ENCODE data around the gene BTRC.

The BTRC gene

DNA sequence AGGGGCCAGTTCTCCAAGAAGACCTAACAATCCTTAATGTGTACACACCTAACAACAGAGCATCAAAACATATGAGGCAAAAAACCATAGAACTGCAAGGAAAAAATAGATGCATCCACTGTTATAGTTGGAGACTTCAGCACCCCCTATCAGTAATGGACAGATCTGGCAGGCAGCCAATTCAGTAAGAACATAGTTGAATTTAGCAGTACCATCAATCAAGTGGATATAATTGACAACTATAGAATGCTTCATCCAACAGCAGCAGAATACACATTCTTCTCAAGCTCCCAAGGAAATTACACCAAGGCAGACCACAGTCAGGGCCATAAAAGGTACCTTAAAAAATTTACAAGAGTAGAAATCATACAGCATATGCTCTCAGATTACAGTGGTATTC lies 191.9 kb downstream of the BTRC start:
- no peak for DNase-seq

DNA sequence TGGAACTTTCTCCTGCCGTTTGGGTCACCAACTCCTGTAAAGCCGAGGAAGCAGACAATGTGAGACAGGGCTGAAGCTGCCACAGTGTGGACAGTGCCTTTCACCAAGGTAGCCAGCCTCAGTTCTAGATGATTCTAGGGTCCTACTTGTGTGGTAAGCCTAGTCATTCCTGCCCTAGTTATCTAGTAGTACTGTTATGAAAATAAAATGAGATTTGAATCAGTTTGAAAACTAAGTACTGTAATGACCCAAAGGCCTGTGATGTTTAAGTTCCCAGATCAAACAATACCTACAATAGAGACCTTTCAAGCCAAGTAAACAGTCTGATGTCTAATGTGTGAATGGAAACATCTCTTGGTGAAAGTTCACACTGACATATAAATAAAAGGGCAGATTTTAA lies 197.0 kb downstream of the BTRC start:
- no peak for DNase-seq

DNA sequence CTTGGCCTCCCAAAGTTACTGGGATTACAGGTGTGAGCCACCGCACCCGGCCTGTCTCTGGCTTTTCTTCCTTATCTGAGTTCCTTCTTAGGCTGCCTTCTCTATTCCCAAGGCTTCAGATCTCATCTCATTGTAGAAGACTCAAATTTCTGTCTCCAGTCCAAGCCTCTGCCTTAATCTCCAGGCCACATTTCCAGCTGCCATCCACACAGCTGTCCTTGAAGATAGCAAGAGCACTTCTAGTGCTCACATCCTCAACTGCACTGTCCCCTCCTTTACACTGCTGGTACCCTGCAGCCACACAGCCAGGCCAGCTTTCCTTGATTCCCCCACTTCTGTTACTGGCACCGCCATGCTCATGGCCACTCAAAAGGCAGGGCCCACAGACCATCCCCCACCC lies 198.5 kb downstream of the BTRC start:
- no peak for DNase-seq

DNA sequence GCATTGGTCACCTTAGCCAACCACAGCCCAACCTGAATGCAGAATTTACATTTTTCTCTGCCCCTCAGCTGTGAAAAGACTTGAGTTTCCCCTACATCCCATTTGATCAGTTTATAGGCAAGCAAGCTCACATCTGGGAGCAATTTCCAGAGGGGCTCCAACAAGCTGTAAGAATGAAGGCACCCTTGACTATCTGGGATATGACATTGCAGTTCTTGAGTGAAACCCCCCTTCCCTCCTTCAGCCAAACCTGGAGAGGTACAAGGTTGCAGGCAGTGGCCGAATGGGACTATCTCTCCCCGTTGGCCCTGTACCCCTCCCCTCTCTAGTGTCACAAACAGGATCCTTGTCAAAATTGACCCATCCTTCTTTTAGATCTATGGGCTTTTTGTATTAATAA lies 203.6 kb downstream of the BTRC start:
- no peak for DNase-seq

DNA sequence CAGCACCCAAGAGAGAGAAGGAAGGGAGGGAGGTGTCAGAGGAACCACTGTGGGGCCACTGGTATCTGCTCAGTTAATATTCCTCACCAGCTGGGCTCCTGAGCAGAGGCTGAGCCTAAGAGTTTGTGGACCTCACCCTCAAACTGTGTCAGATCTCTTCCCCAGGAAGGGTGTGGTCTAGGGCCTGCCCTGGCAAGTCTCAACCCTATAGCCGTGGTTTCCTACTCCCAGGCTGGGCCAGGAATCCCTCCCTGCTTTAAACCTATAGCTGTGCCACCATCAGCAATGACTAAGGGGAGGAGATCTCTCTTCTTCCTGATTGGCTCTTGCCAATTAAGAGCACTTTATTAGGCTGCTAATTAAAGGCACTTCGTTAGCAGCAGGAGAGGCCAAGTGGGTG lies 204.2 kb downstream of the BTRC start:
- DNase-seq = no peak

DNA sequence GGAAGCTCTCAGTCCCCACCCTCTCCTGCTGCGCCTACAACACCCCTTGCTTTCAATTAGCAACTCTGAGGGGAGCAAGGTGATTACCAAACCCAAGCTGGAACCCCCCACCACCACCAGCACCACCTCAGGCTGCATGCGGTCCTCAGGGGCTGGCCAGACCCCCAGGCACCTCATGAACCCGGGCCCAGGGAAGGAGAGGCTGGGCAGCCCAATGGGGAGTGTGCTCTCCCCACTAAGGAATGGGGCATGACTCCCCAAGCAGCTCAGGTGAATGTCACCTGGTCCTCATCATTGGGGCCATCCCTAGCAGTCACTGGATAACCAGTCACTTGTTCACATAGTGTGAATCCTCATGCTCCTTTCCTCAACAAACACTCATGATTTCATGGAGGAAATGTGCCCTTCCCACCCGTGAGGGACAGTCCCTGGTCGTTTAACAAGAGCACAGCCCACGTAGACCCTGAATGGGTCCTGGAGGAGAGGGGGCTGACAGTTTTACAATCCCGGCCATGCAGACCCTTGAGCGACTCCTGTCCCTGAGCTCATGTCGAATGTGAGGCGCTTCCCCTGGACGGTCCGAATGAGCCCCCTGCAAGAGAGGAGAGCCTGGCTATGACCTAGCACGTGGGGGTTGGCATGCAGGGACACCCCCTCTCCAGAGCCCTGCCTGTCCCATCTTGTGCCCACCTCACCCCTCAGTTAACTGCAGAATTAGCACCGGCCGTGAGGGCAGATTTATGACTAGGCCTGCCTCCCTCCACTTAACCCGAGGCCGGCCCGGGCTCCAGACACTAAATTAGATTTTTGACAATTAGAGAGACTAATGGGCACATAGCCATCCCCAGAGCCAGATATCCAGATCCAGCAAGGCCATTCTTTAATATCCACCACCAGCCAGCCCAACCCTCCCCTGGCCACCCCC lies 205.0 kb downstream of the BTRC start:
- DNase-seq = no peak

DNA sequence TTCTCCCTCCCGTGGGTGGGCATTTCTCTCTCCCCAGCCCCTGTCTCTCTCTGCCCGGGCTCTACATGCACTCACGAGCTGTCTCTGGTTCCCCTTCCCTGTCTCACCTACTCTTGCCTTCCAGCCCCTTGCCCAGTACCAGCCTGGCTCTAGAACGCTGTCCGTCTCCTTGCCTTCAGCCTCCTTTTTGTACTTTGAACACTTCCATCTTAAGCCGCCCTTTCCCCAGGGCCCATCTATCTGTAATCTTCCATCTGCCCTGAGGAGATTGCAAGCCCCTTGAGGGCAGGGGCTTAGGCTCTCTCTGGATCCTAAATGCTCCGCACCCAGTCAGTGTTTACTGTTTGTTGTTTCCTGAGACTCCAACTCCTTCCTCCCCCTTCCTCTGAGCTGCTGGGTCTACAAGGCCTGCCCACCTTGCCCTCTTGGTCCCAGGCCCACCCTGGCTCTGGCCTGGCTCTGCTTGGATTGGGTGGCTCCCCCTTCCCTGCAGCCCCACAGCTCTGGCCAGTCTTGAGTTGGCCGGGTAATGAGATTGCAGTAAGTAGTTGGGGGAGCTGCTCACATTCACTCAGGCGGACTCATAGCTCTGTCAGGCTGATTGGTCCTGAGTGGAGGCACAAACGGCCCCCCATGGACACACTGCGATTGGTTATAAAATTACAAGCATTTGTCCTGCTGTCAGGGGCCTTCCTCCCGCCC lies 205.8 kb downstream of the BTRC start:
- no peak for DNase-seq

DNA sequence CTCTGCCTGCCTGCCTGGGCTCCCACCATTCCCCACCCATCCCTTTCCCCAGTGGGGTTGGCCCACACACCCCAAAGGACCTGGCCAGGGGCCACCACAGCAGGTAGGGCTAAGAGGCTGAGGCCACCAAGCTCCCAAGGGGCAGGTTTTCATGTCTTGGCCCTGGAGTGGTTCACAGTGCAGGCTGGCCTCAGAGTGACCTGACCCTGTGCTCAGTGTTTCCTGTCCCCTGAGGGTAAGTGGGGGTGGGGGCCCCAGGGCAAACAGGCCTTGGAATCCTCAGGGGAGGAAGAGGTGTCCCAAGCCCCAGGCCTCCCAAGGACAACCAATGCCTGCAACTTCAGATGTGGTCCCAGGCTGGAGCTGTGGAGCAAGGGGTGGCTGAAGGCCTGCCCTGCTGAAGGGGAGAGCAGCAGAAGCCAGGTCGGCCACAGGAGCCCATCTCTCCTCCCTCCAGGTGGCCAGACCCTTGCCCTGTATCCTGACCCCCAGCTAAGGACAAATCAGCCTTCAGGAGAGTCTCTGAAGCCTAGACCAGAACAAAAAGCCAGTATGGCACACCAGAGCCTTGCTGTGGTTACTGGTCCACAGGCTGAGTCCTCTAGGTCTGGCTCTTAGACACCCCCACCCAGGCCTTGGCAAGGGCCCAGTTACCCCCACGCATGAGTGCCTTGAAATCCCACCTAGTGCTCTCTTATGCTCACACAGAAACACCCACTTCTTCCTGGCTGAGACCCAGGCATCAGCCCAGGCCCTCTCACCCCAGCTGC lies 206.5 kb downstream of the BTRC start:
- DNase-seq = no peak

DNA sequence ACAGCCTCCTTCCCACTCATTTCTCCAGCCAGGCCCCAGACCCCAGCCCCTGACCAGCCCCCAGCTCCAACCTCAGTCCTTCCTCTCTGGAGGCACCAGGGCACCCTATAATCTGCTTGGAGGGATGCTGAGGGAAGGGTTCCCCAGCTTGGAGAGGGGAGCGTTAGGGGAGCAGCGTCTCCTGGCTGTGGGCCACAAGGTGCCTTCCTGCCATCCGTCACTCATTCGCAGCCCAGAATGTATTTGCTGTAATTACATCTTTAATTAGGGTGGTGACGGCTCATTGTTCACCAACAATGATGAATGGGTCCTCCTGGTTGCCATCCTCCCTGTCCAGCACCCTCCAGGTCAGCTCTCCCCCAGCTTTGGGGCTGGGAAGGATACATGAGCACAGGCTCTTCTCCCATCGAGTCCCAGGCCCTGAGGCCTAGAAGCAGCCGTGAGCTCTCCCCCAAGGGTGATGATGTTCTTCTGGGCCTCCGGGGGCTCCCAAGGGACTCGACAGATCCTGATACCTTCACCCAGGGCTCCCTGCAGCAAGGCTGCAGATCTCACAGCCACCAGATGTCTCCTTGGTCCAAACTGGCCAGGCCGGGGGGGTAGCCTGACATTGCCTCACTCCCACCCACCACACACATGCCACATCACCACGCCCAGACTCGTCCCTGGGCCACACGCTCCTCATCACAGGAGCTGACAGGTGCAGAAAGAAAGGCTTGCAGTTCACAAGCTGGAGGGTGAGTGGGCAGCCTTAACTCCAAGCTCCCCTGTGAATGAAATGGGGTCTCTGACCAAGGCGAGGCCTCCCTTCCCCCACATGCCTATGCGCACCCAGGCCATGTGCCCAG lies 207.3 kb downstream of the BTRC start:
- DNase-seq = no peak

DNA sequence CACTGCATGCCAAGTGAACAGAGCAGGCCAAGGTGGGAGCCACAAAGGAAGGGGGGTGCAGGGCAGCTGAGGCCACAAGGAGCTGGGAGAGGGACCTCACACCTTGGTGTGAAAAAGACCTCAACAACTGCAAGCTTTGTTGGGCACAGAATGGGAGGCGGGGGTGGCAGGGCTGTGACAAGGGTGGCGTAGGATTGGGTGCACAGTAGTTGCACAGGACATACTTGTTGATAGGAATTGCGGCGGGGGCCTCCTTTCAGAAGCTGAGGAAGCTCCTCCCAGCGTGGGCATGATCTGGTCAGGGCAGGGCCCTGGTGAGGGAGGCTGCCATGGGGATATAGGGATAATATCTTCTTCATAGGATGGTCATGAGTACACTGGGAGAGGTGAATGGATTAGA lies 208.3 kb downstream of the BTRC start:
- DNase-seq = no peak

DNA sequence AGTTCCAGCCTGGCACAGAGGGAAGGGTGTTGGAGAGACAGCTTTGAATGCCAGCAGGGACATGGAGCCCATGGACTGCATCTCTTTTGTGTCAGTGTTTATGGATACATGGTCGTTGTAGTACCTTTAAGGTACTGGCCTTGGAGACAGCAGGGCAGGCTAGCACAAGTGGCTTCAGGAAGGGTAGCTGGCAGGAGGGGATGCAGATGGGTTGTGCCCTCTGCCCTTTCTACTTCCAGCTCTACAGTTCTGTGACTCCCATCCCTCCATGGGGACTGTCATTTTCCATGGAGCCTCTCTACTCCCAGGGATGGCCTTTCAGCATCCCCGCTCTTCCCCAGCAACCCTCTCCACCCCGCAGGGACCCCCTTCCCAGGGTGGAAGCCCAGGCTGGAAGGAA lies 209.0 kb downstream of the BTRC start:
- no peak for DNase-seq

DNA sequence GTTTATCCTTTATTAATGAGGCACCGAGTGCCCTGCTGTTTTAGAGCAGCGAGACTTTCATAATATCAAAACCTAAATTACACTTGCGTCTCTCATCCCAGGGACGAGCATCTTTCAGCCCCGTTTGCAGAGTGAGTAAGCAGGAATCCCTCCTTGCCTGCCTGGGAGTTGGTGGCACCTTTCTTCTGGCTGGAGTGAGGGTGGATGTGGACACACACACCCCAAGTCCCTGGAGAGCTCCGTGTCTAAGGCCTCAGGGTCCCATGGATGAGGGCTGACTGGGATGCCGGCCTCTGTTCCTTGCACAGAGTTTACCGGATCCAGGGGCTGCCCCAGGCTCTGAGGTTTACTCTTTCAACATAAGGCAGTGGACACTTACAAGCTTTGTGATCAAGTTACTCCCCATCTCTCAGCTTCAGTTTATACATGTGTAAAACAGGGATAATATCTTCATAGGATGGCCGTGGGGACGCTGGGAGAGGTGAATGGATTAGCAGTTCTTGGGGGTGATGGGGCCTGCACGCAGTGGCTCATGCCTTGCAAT lies 209.6 kb downstream of the BTRC start:
- no peak for DNase-seq

DNA sequence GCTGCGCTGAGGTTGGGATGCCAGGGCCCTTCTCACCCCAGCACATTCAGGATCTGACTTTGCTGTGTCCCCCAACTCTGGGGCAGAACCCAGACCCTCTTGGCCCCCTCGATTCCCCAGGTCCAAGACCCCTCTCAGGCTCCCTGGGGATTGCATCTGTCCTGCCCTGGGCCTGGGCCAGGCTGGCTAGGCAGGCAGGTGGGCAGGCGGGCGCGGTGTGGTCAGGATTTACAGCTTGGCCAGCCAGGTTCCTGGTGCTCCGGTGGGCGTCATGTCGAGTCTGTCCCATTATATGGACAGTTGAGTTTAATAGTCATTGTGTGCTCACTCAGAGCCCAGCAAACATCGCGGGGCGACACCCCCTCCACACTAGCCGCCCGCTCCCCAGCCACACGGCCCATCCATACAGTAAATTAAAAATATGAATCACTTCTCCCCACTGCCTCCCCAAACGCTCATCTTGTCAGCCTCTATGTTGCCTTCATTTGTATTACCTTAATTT lies 210.6 kb downstream of the BTRC start:
- no peak for DNase-seq

DNA sequence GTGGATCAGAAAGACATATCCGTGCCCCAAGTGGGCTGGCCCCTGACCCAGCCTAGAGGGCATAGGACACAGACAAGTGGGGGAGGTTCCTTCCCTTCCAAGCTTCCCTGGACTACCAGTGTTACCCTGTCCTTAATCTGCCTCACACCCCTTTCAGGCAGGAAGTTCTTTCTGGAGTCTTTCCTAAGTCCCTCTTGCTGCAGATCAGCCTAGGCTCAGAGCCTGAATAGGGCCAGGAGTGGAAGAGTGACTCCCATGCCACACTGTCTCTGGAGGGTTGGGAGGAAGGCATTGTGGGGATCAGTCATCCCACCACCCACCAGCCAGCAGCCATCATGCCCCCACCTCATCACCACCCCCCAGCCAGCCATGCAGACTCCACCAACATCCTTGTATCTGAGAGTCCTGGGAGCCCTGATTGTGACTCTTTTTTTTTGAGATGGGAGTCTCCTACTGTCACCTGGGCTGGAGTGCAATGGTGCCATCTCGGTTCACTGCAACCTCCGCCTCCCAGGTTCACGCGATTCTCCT lies 211.5 kb downstream of the BTRC start:
- DNase-seq = no peak

DNA sequence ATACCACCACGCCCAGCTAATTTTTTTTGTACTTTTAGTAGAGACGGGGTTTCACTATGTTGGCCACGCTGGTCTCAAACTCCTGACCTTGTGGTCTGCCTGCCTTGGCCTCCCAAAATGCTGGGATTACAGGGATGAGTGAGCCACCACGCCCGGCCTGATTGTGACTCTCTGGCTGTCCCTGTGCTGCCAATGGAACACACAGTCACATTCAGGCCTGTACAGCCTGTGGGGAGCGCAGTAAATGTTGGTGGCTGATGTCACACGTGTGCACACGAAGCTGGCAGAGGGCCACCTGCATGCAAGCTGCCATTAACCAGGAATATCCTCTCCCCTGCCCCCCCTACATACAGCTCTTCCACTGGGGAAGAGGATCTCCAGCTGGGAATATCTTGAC lies 212.0 kb downstream of the BTRC start:
- DNase-seq = no peak

DNA sequence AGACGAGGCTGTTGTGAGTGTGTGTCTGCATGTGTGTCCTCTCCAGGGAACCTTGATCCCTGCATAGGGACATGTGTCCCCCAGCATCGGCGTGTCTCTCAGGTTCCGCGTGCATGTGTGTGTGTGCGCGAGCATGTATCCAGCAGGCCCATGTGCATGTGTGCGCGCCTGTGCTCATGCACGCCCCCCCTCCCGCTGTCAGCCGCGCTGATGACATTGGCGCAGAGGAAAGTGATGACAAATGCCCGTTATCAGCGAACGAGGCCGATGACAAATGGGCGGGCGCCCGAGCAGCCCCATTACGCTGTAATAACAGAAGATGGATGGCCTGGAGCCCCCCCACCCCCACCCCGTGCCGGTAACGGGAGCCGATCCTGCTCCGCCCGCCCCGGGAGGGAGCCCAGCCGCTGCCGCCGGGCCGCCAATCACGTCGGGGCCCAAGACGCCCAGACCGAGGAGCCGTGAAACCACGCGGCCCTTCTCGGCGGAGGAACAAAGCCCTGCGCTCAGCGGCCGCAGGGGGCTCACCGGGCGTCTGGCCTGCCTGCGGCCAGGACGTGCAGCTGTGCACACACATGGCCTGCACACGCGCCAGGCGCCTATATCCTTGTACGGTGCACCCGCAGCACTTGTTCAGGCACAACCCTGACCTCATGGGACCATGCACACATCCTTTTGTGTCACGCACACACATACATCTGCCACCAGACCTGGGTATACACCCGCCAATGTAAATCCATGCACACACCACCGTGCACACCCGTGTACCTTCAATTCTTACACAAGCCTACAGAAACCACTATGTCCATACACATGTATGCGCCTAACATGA lies 212.6 kb downstream of the BTRC start:
- DNase-seq = no peak

DNA sequence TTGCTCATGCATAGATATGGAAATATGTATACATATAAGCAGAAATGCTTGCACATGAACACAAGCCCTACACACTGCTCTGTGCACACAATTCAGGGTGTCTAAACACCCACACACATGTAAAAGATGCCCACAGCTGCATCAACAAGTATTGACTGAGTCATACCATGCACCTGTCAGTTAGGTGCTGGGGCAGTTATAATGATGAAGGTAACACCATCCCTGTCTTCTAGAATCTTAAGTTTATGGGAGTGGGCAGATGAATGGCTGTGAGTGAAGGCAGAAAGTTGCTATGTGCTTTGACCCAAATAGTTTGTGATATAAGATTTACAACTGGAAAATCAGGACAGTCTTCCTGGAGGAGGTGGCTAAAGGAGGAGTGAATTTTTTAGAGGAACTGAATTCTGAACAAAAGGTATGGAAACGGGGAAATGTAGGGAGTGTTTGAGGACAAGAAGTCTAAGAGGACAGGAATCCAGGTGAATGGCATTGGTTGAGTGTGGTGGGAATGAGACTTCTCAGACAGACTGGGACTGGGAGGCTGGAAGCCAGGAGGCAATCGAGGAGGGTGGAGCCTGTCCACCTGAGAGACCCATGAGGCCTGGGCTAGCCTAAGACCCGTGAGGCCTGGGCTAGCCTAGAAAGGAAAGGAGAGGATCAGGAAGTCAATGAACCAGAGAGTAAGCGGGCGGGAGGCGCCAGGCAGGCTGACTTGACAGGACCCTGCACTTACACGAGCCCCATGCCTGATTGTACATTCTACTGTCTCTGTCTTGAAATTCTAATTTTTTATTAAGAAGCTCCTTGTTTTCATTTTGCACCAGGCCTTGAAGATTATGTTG lies 213.4 kb downstream of the BTRC start:
- no peak for DNase-seq

DNA sequence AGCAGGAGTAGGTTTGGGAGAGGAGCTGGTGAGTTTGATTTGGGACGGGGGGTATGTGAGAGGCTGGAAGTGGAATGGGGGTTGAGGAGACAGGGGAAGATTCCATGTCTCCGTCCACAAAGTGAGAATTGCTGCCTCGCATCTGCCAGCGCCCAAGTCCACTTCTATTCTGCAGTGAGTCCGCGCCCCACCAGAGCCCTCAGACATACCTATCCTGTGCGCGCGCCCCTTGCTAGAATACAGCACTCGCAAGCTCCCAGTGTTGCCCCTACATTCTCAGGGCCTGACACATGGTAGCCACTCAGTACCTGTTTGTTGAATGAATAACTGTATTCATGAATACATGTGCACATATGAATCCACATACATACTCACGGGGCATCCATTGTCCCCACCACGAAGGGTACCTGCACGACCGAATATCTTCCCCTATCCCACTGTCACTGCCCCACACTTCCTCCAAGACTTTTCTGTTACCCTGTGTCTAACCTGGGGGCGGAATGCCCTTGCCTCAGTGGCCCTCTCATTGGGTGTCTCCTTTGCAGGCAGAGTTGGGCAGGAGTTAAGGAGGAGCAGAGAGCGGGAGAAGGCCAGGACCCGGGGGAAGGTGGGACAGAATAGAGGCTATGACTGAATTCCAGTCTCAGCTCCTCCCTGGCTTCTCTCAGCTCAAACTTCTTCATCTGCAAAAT lies 214.2 kb downstream of the BTRC start:
- DNase-seq = no peak

DNA sequence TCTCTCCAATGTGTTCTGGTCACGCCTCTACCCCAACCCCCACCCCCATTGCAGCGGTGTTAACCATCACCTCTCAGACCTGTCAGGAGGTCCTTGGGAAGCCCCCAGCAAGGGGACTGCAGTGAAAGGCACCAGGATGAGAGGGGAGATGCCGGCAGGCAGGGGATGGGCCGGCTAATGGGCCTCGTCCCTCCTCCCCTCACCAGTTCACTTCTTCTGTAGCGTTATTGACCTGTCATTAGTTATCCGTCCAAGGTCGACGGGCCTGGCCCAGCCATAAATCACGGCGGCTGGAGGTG lies 215.3 kb downstream of the BTRC start:
- DNase-seq = no peak
